ENCODE results near the gene KLF11.
"Not testable (repeated sequence)": the region's sequence is repeated elsewhere in the genome, so short reads cannot be mapped to it uniquely, and the experiment has no call there.

KLF11 gene

DNA sequence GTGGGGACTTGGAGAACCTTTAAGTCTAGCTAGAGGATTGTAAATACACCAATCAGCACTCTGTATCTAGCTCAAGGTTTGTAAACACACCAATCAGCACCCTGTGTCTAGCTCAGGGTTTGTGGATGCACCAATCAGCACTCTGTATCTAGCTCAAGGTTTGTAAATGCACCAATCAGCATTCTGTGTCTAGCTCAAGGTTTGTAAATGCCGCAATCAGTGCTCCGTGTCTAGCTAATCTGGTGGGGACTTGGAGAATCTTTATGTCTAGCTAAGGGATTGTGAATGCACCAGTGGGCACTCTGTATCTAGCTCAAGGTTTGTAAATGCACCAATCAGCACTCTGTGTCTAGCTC lies 48.5 kb downstream of the KLF11 start:
- H3K27ac ChIP-seq (ENCODE audit: low read depth, low read length); H3K36me3 ChIP-seq (ENCODE audit: insufficient read depth, low read length); H3K27me3 ChIP-seq (ENCODE audit: insufficient read depth, low read length); H3K9ac ChIP-seq (ENCODE audit: low read depth, low read length); H3K4me1 ChIP-seq (ENCODE audit: insufficient read depth, low read length); H3K4me3 ChIP-seq (ENCODE audit: low read length); H3K9me3 ChIP-seq (ENCODE audit: insufficient read depth, low read depth, low read length): not testable (repeated sequence)
- WGBS, result 94% methylated on average over 2 of the region's 2 CpGs

DNA sequence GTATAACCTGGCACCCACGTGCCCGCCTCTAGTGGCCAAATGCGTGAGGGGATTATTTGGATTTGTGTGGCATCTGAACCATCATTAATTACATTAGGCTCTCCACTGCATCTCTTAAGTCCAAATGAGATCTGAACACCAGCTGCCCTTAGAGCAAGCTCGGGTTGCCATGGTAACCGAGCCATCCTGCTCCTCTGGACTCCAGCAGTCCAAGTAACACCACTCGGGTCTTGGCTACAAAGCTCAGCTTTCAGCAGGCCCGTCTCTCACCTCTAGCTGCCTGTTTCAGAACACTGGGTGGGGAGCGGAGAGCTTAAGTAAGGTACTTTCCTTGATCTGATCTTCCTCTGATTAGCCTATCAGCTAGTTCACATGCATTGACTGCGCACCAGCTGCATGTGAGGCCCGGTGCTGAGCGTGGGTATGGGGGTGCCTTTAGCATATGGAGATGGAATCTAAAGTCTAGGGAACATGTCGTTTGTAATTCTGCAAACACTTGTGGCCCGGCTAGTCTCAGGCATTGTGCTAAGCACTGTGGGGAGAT lies 51.0 kb downstream of the KLF11 start:
- no peak overlapping the region for H3K27ac ChIP-seq (ENCODE audit: low read depth, low read length)
- H3K27me3 ChIP-seq (ENCODE audit: insufficient read depth, low read length), result no peaks in the 10 kb centered on the region
- H3K4me1 ChIP-seq (ENCODE audit: insufficient read depth, low read length), result peaks cover 4% of the 10 kb centered on the region; the same call in 1 of the 2 replicates
- no peaks in the 10 kb centered on the region for H3K9me3 ChIP-seq (ENCODE audit: insufficient read depth, low read depth, low read length)
- no peak overlapping the region for H3K9ac ChIP-seq (ENCODE audit: low read depth, low read length)
- H3K4me3 ChIP-seq (ENCODE audit: low read length), result no peak overlapping the region
- WGBS, result 92% methylated on average over 13 of the region's 13 CpGs
- H3K36me3 ChIP-seq (ENCODE audit: insufficient read depth, low read length), result no peaks in the 10 kb centered on the region

DNA sequence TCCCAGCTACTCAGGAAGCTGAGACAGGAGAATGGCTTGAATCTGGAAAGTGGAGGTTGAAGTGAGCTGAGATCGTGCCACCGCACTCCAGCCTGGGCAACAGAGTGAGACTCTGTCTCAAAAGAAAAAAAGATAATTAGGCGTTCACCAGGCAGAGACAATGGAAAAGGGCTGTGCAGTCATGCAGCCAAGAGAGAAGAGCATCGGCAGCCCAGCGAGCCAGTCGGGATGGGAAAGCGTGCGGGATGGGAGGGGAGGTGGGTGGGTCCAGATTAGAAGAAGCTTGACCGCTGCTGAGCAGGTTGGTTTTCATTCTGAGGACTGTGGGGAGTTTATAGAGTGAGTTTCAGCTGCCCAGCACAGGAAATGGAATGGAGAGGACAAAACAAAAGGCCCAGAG lies 51.8 kb downstream of the KLF11 start:
- no peaks in the 10 kb centered on the region for H3K9me3 ChIP-seq (ENCODE audit: insufficient read depth, low read depth, low read length)
- no peaks in the 10 kb centered on the region for H3K27me3 ChIP-seq (ENCODE audit: insufficient read depth, low read length)
- H3K4me3 ChIP-seq (ENCODE audit: low read length), result no peak overlapping the region
- H3K27ac ChIP-seq (ENCODE audit: low read depth, low read length), result no peak overlapping the region
- no peak overlapping the region for H3K9ac ChIP-seq (ENCODE audit: low read depth, low read length)
- WGBS, result 80% methylated on average over 9 of the region's 9 CpGs
- H3K4me1 ChIP-seq (ENCODE audit: insufficient read depth, low read length), result peaks cover 4% of the 10 kb centered on the region; the same call in 1 of the 2 replicates
- H3K36me3 ChIP-seq (ENCODE audit: insufficient read depth, low read length), result no peaks in the 10 kb centered on the region

DNA sequence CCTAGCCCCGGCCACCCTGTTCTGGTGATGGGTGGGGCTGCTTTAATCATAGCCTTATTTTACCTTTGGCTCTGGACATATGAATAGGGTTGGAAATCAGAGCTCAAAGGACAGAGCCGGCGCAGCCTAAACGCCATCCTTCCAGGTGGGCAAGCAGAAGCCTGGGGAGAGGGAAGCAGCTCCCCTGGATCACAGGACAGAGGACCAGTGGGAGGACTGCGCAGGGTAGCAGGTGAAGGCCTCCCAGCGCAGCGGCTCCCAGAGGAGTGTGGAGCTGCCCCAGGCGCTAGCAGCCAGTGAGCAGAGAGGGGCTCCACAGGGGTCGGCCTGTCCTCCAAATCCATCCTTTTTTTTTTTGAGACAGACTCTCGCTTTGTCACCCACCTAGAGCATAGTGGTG lies 53.3 kb downstream of the KLF11 start:
- 90% methylated on average over 10 of the region's 10 CpGs for WGBS
- H3K4me3 ChIP-seq (ENCODE audit: low read length), result no peak overlapping the region
- no peaks in the 10 kb centered on the region for H3K27me3 ChIP-seq (ENCODE audit: insufficient read depth, low read length)
- H3K9me3 ChIP-seq (ENCODE audit: insufficient read depth, low read depth, low read length), result no peaks in the 10 kb centered on the region
- no peaks in the 10 kb centered on the region for H3K36me3 ChIP-seq (ENCODE audit: insufficient read depth, low read length)
- no peak overlapping the region for H3K27ac ChIP-seq (ENCODE audit: low read depth, low read length)
- no peak overlapping the region for H3K9ac ChIP-seq (ENCODE audit: low read depth, low read length)
- peaks cover 4% of the 10 kb centered on the region; the same call in 1 of the 2 replicates for H3K4me1 ChIP-seq (ENCODE audit: insufficient read depth, low read length)

DNA sequence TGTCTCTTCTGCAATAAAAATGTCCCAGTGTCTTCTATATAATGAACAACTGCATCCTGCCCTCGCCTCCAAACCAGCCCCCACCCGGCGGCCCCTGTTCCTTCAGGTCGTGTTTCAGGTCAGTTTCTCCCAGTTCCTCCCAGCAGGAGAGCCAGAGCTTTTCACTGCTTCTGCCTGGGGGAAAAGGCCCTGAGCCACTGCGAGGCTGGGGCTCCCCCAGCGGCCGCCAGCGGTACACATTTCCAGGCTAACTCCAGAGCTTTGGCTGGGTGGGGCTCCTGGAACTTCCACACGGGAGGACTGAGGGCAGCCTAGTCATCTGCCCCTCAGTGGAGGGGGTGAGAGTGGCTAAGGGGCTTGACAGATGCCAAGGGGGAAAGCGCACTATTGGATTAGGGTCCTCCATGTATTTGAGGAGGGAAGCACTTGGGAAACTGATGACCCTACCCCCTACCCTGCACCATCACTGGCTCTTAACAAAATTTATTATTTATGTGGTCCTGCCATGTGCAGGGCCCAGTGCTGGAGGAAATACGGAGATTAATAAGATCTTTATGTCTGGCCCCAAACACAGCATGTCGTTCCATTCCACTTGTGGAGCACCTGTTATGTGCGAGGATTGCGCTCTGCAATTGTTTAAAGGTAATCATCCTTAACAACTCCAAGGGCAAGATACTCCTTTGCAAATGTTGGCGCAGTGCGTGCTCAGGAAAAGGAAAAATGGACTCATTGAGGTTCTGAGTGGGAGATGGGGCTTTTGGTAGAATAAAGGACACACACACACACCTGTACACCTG lies 54.2 kb downstream of the KLF11 start:
- WGBS, result 35% methylated on average over 14 of the region's 16 CpGs
- H3K27me3 ChIP-seq (ENCODE audit: insufficient read depth, low read length), result no peaks in the 10 kb centered on the region

DNA sequence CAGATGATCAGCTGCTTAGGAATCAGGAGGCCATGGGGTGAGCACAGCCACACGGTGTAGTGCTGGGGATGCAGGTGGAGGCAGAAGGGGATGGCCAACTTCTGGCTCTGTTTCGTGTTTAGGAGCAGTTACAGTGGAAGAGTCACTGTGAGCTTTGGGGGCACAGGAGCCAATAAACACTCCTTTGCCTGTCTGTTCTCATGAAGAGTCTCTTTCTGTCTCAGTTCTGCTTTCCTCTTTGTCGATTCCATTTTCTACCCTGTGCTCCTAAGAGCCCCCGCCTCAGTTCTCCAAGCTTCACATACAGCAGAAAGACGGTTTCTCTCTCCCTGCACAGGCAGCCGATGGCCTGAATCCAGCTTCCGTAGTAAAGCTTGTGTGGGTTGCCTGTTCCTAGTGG lies 58.1 kb downstream of the KLF11 start:
- 85% methylated on average over 7 of the region's 7 CpGs for WGBS
- Histone ChIP-seq H3K27me3 (ENCODE audit: insufficient read depth, low read length) (no peaks in the 10 kb centered on the region), H3K36me3 (ENCODE audit: insufficient read depth, low read length) (no peaks in the 10 kb centered on the region), H3K27ac (ENCODE audit: low read depth, low read length) (no peak overlapping the region), H3K9ac (ENCODE audit: low read depth, low read length) (no peak overlapping the region), H3K4me1 (ENCODE audit: insufficient read depth, low read length) (peaks cover 4% of the 10 kb centered on the region; the same call in 1 of the 2 replicates), H3K9me3 (ENCODE audit: insufficient read depth, low read depth, low read length) (no peaks in the 10 kb centered on the region), H3K4me3 (ENCODE audit: low read length) (no peak overlapping the region)

More for the DNA sequence above, 54.2 kb downstream of the KLF11 start:
- no peaks in the 10 kb centered on the region for H3K36me3 ChIP-seq (ENCODE audit: insufficient read depth, low read length)
- no peak overlapping the region for H3K9ac ChIP-seq (ENCODE audit: low read depth, low read length)
- H3K4me3 ChIP-seq (ENCODE audit: low read length), result no peak overlapping the region
- H3K27ac ChIP-seq (ENCODE audit: low read depth, low read length), result no peak overlapping the region
- H3K9me3 ChIP-seq (ENCODE audit: insufficient read depth, low read depth, low read length), result no peaks in the 10 kb centered on the region
- peaks cover 4% of the 10 kb centered on the region; the same call in 1 of the 2 replicates for H3K4me1 ChIP-seq (ENCODE audit: insufficient read depth, low read length)

DNA sequence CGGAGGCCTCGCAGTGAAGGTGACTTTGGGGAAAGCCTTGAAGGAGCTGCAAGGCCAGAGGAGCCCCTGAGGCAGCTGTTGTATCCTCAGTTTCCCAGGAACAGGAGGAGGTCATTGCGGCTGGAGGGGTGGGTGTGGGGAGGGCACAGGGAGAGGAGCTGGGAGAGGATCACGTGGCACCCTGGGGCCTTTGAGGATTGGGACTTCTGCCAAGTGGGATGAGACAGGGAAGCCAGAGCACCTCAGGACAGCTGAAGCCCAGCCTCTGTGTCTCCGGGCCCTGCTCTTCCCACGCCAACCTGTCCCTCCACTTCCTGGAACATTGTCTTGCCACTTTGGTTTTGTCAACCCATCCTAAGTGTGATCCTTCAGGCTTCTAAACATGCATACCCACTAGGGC lies 59.8 kb downstream of the KLF11 start:
- Histone ChIP-seq H3K4me3 (ENCODE audit: low read length) (no peak overlapping the region), H3K9me3 (ENCODE audit: insufficient read depth, low read depth, low read length) (peaks cover 3% of the 10 kb centered on the region; the same call in 1 of the 2 replicates), H3K36me3 (ENCODE audit: insufficient read depth, low read length) (no peaks in the 10 kb centered on the region), H3K9ac (ENCODE audit: low read depth, low read length) (no peak overlapping the region), H3K4me1 (ENCODE audit: insufficient read depth, low read length) (no peaks in the 10 kb centered on the region), H3K27me3 (ENCODE audit: insufficient read depth, low read length) (no peaks in the 10 kb centered on the region), H3K27ac (ENCODE audit: low read depth, low read length) (no peak overlapping the region)
- 89% methylated on average over 6 of the region's 6 CpGs for WGBS
